Measurements from ENCODE around the gene PLG.

GRCh38 chr6:160795721-160796120 lies 93.7 kb downstream of the PLG start:
- TF ChIP-seq CTCF (conservative IDR thresholded peaks at IDR 0.05; ENCODE audit: low read depth, low read length) (no peak), EZH2 (IDR thresholded peaks at IDR 0.05; ENCODE audit: borderline replicate concordance, low read depth, low read length, poor library complexity, severe bottlenecking) (no peak)
